Memory B cell (primary cell): ENCODE data around the gene MCF2L2.

Experiments used
- ATAC-seq: fragments of 150-1000 bp; cut with Tn5 transposase; 2 replicates; pipeline ENCODE4 v1.10.0; 2021; ENCODE audit warnings: low read depth, mild to moderate bottlenecking, moderate library complexity
- DNase-seq, 2 donors: peaks; one replicate each; pipeline ENCODE4 v3.0.0; 2022; ENCODE audit warnings: low spot score in 2 of 2
- H3K27ac Mint-ChIP-seq: one replicate; pipeline ENCODE4 v1.8.0; 2022; ENCODE audit warnings: mild to moderate bottlenecking, moderate library complexity, mixed read lengths
- H3K27me3 Mint-ChIP-seq: one replicate; pipeline ENCODE4 v1.8.0; 2022; ENCODE audit warnings: mixed read lengths
- H3K36me3 Mint-ChIP-seq: one replicate; pipeline ENCODE4 v1.8.0; 2022; ENCODE audit warnings: mild to moderate bottlenecking, mixed read lengths
- H3K4me1 Mint-ChIP-seq: one replicate; pipeline ENCODE4 v1.8.0; 2022; ENCODE audit warnings: mixed read lengths
- H3K4me3 Mint-ChIP-seq: one replicate; pipeline ENCODE4 v1.8.0; 2022; ENCODE audit warnings: mild to moderate bottlenecking, moderate library complexity, mixed read lengths
- H3K9me3 Mint-ChIP-seq: one replicate; pipeline ENCODE4 v1.8.0; 2022; ENCODE audit warnings: mixed read lengths

The MCF2L2 gene

GRCh38 chr3:183285828-183286457, 142.5 kb downstream of the MCF2L2 start:
- Mint-ChIP-seq H3K27me3 (peaks cover 5% of the 10 kb centered on the region), H3K4me3 (peak overlapping the region; percentile 46), H3K9me3 (no peaks in the 10 kb centered on the region), H3K36me3 (no peaks in the 10 kb centered on the region), H3K27ac (peak overlapping the region; percentile 94), H3K4me1 (peaks cover 8% of the 10 kb centered on the region)
- DNase-seq: peak; percentile 57 to 77
- peak; percentile 97 for ATAC-seq

GRCh38 chr3:183285318-183285717, 143.1 kb downstream of the MCF2L2 start:
- peak overlapping the region; percentile 46 for H3K4me3 Mint-ChIP-seq
- H3K27me3 Mint-ChIP-seq: peaks cover 5% of the 10 kb centered on the region
- no peak for ATAC-seq

GRCh38 chr3:183284570-183284969, 143.8 kb downstream of the MCF2L2 start:
- H3K9me3 Mint-ChIP-seq: no peaks in the 10 kb centered on the region
- H3K4me1 Mint-ChIP-seq: peaks cover 8% of the 10 kb centered on the region
- peaks cover 5% of the 10 kb centered on the region for H3K27me3 Mint-ChIP-seq
- H3K36me3 Mint-ChIP-seq: no peaks in the 10 kb centered on the region
- DNase-seq (no peak), ATAC-seq (no peak)
- no peak overlapping the region for H3K4me3 Mint-ChIP-seq
- H3K27ac Mint-ChIP-seq: no peak overlapping the region

More at GRCh38 chr3:183285318-183285717, 143.1 kb downstream of the MCF2L2 start:
- Mint-ChIP-seq H3K9me3 (no peaks in the 10 kb centered on the region), H3K4me1 (peaks cover 8% of the 10 kb centered on the region), H3K36me3 (no peaks in the 10 kb centered on the region), H3K27ac (peak overlapping the region; percentile 94)
- no peak for DNase-seq

- ATAC-seq: no peak
- no peak overlapping the region for H3K27ac Mint-ChIP-seq
- H3K27me3 Mint-ChIP-seq: peaks cover 5% of the 10 kb centered on the region
- no peak for DNase-seq
- no peaks in the 10 kb centered on the region for H3K36me3 Mint-ChIP-seq
- no peak overlapping the region for H3K4me3 Mint-ChIP-seq
- H3K9me3 Mint-ChIP-seq: no peaks in the 10 kb centered on the region
- H3K4me1 Mint-ChIP-seq: peaks cover 8% of the 10 kb centered on the region
These were observed 144.5 kb downstream of the MCF2L2 start for GRCh38 chr3:183283886-183284285.

- no peak overlapping the region for H3K4me3 Mint-ChIP-seq
- peaks cover 7% of the 10 kb centered on the region for H3K4me1 Mint-ChIP-seq
- DNase-seq: no peak
- H3K27me3 Mint-ChIP-seq: peaks cover 5% of the 10 kb centered on the region
- no peak for ATAC-seq
- no peaks in the 10 kb centered on the region for H3K9me3 Mint-ChIP-seq
- H3K36me3 Mint-ChIP-seq: no peaks in the 10 kb centered on the region
- no peak overlapping the region for H3K27ac Mint-ChIP-seq
These were observed 147.2 kb downstream of the MCF2L2 start for GRCh38 chr3:183281126-183281797.

- H3K4me3 Mint-ChIP-seq: no peak overlapping the region
- no peaks in the 10 kb centered on the region for H3K9me3 Mint-ChIP-seq
- peaks cover 10% of the 10 kb centered on the region for H3K27me3 Mint-ChIP-seq
- H3K36me3 Mint-ChIP-seq: no peaks in the 10 kb centered on the region
- no peak overlapping the region for H3K27ac Mint-ChIP-seq
- no peaks in the 10 kb centered on the region for H3K4me1 Mint-ChIP-seq
- no peak for DNase-seq
- ATAC-seq: no peak
These were observed 149.0 kb downstream of the MCF2L2 start for GRCh38 chr3:183279371-183279770.

GRCh38 chr3:183278479-183279088, 149.8 kb downstream of the MCF2L2 start:
- Mint-ChIP-seq H3K9me3 (no peaks in the 10 kb centered on the region), H3K4me3 (no peak overlapping the region), H3K4me1 (no peaks in the 10 kb centered on the region), H3K27ac (no peak overlapping the region), H3K27me3 (peaks cover 10% of the 10 kb centered on the region), H3K36me3 (no peaks in the 10 kb centered on the region)
- DNase-seq (no peak), ATAC-seq (no peak)

- H3K9me3 Mint-ChIP-seq: no peaks in the 10 kb centered on the region
- no peak overlapping the region for H3K27ac Mint-ChIP-seq
- no peaks in the 10 kb centered on the region for H3K4me1 Mint-ChIP-seq
- no peaks in the 10 kb centered on the region for H3K36me3 Mint-ChIP-seq
- H3K27me3 Mint-ChIP-seq: peaks cover 8% of the 10 kb centered on the region
- no peak for ATAC-seq
- DNase-seq: no peak
- H3K4me3 Mint-ChIP-seq: no peak overlapping the region
These were observed 151.2 kb downstream of the MCF2L2 start for GRCh38 chr3:183277260-183277659.

- no peak overlapping the region for H3K27ac Mint-ChIP-seq
- no peak for DNase-seq
- no peaks in the 10 kb centered on the region for H3K9me3 Mint-ChIP-seq
- H3K4me1 Mint-ChIP-seq: no peaks in the 10 kb centered on the region
- no peaks in the 10 kb centered on the region for H3K36me3 Mint-ChIP-seq
- H3K4me3 Mint-ChIP-seq: no peak overlapping the region
- no peak for ATAC-seq
- H3K27me3 Mint-ChIP-seq: peaks cover 6% of the 10 kb centered on the region
These were observed 152.5 kb downstream of the MCF2L2 start for GRCh38 chr3:183275937-183276336.

GRCh38 chr3:183275418-183275817, 153.0 kb downstream of the MCF2L2 start:
- no peaks in the 10 kb centered on the region for H3K36me3 Mint-ChIP-seq
- no peaks in the 10 kb centered on the region for H3K9me3 Mint-ChIP-seq
- H3K27me3 Mint-ChIP-seq: peaks cover 6% of the 10 kb centered on the region
- DNase-seq (no peak), ATAC-seq (peak; percentile 29)
- no peak overlapping the region for H3K4me3 Mint-ChIP-seq
- no peak overlapping the region for H3K27ac Mint-ChIP-seq
- no peaks in the 10 kb centered on the region for H3K4me1 Mint-ChIP-seq

- Mint-ChIP-seq H3K27me3 (peaks cover 10% of the 10 kb centered on the region), H3K9me3 (no peaks in the 10 kb centered on the region), H3K27ac (no peak overlapping the region), H3K4me3 (no peak overlapping the region), H3K4me1 (no peaks in the 10 kb centered on the region), H3K36me3 (no peaks in the 10 kb centered on the region)
- ATAC-seq (no peak), DNase-seq (no peak)
These were observed 153.8 kb downstream of the MCF2L2 start for GRCh38 chr3:183274609-183275008.

GRCh38 chr3:183272791-183273190, 155.6 kb downstream of the MCF2L2 start:
- ATAC-seq (no peak), DNase-seq (no peak)
- peaks cover 16% of the 10 kb centered on the region for H3K27me3 Mint-ChIP-seq
- no peaks in the 10 kb centered on the region for H3K4me1 Mint-ChIP-seq
- H3K4me3 Mint-ChIP-seq: no peak overlapping the region
- H3K36me3 Mint-ChIP-seq: no peaks in the 10 kb centered on the region
- H3K9me3 Mint-ChIP-seq: no peaks in the 10 kb centered on the region
- H3K27ac Mint-ChIP-seq: no peak overlapping the region

GRCh38 chr3:183272142-183272541, 156.3 kb downstream of the MCF2L2 start:
- Mint-ChIP-seq H3K36me3 (no peaks in the 10 kb centered on the region), H3K27ac (no peak overlapping the region), H3K27me3 (peaks cover 18% of the 10 kb centered on the region), H3K9me3 (no peaks in the 10 kb centered on the region), H3K4me1 (no peaks in the 10 kb centered on the region), H3K4me3 (no peak overlapping the region)
- DNase-seq (no peak), ATAC-seq (no peak)

- no peak for ATAC-seq
- no peaks in the 10 kb centered on the region for H3K36me3 Mint-ChIP-seq
These were observed 158.1 kb downstream of the MCF2L2 start for GRCh38 chr3:183270344-183270743.

More at GRCh38 chr3:183270344-183270743, 158.1 kb downstream of the MCF2L2 start:
- no peak overlapping the region for H3K4me3 Mint-ChIP-seq
- peaks cover 17% of the 10 kb centered on the region for H3K27me3 Mint-ChIP-seq
- DNase-seq: no peak
- no peak overlapping the region for H3K27ac Mint-ChIP-seq
- H3K4me1 Mint-ChIP-seq: no peaks in the 10 kb centered on the region
- no peaks in the 10 kb centered on the region for H3K9me3 Mint-ChIP-seq
